ENCODE results near the gene FBXW11. TPM values are rescaled to one million over a fixed set of nuclear protein-coding genes. Genes with fewer than 3 reads are reported as not detected.

Gene FBXW11
- total RNA-seq, 1 donor: 64.8 TPM

GRCh38 chr5:172044631-172045314 is 38.3 kb upstream of the FBXW11 start:
- TF ChIP-seq, protein P1, sequence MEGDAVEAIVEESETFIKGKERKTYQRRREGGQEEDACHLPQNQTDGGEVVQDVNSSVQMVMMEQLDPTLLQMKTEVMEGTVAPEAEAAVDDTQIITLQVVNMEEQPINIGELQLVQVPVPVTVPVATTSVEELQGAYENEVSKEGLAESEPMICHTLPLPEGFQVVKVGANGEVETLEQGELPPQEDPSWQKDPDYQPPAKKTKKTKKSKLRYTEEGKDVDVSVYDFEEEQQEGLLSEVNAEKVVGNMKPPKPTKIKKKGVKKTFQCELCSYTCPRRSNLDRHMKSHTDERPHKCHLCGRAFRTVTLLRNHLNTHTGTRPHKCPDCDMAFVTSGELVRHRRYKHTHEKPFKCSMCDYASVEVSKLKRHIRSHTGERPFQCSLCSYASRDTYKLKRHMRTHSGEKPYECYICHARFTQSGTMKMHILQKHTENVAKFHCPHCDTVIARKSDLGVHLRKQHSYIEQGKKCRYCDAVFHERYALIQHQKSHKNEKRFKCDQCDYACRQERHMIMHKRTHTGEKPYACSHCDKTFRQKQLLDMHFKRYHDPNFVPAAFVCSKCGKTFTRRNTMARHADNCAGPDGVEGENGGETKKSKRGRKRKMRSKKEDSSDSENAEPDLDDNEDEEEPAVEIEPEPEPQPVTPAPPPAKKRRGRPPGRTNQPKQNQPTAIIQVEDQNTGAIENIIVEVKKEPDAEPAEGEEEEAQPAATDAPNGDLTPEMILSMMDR (IDR thresholded peaks at IDR 0.05; ENCODE audit: insufficient read depth, low read length): no peak
- no peak for DNase-seq (ENCODE audit: low read depth)
- no peak overlapping the region for H3K4me3 ChIP-seq (ENCODE audit: low read depth, low read length)

DNA sequence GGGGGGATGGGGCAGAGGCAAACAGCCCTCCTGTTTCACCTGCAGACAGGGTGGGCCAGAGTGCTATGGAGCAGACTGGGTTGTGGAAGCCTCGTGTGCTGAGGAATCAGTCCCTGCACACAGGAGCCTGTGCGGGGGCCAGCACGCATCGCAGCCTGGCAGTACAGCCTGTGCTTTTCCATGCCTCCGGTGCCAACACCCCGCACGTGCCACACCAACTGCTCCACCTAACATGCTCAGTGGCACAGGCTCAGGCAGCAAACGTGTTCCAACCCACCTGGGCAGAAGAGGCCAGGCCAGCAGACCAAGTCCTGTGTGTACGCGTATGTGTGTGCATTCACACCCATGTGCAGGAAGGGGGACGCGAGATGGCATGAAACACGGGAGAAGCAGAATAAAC is 37.4 kb upstream of the FBXW11 start:
- no peak for DNase-seq (ENCODE audit: low read depth)
- TF ChIP-seq, protein P1 (IDR thresholded peaks at IDR 0.05; ENCODE audit: insufficient read depth, low read length): no peak
- H3K4me3 ChIP-seq (ENCODE audit: low read depth, low read length): no peak overlapping the region

- TF ChIP-seq, protein P1 (IDR thresholded peaks at IDR 0.05; ENCODE audit: insufficient read depth, low read length): no peak
- DNase-seq (ENCODE audit: low read depth): no peak
- no peak overlapping the region for H3K4me3 ChIP-seq (ENCODE audit: low read depth, low read length)
Observed at GRCh38 chr5:172042183-172042582, 35.7 kb upstream of the FBXW11 start.

DNA sequence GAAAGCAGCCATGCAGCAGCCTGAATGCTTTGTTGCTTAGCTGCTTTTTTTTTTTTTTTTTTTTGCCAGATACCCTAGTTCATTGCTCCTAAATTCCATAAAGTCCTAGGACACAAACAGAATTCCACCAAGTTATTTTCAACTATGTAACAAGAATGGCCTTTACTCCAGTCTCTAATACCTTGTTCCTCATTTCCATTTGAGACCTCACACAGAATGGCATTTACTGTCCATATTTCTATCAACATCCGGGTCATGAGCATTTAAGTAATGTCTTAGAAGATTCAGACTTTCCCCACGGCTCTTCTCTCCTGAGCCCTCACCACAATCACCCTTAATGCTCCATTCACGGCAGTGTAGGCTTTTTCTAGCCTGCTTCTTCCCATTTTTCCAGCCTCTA is 31.7 kb upstream of the FBXW11 start:
- no peak overlapping the region for H3K4me3 ChIP-seq (ENCODE audit: low read depth, low read length)
- no peak for DNase-seq (ENCODE audit: low read depth)
- TF ChIP-seq, protein P1 (IDR thresholded peaks at IDR 0.05; ENCODE audit: insufficient read depth, low read length): no peak

GRCh38 chr5:172035049-172035448 is 28.6 kb upstream of the FBXW11 start:
- TF ChIP-seq, protein P1 (IDR thresholded peaks at IDR 0.05; ENCODE audit: insufficient read depth, low read length): no peak
- no peak for DNase-seq (ENCODE audit: low read depth)
- H3K4me3 ChIP-seq (ENCODE audit: low read depth, low read length): no peak overlapping the region

DNA sequence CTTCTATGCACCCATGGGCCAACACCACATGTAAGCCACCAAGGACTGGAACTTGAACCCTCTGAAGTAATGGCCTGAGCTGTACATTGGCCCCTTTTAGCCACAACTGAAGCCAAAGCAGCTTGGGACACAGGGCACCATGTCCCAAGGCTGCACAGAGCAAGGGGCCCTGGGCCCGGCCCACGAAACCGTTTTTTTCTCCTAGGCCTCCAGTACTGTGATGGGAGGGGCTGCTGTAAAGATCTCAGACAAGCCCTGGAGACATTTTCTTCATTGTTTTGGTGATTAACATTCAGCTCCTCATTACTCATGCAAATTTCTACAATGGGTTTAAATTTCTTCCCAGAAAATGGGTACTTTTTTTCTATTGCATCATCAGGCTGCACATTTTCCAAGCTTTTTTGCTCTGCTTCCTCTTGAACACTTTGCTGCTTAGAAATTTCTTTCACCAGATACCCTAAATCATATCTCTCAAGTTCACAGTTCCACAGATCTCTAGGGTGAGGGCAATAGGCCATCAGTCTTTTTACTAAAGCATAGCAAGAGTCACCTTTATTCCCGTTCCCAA is 25.5 kb upstream of the FBXW11 start:
- TF ChIP-seq, protein P1 (IDR thresholded peaks at IDR 0.05; ENCODE audit: insufficient read depth, low read length): no peak
- no peak for DNase-seq (ENCODE audit: low read depth)

More for the DNA sequence above, 25.5 kb upstream of the FBXW11 start:
- H3K4me3 ChIP-seq (ENCODE audit: low read depth, low read length): no peak overlapping the region
